SIG-M5 (cell line): ENCODE results near the gene SLAMF1.
"Not testable (repeated sequence)": the region's sequence is repeated elsewhere in the genome, so short reads cannot be mapped to it uniquely, and the experiment has no call there.

ENCODE experiments used
- DNase-seq: peaks from one replicate; lab custom pipeline; 2025; lab: John Stamatoyannopoulos, UW

Gene SLAMF1, protein sequence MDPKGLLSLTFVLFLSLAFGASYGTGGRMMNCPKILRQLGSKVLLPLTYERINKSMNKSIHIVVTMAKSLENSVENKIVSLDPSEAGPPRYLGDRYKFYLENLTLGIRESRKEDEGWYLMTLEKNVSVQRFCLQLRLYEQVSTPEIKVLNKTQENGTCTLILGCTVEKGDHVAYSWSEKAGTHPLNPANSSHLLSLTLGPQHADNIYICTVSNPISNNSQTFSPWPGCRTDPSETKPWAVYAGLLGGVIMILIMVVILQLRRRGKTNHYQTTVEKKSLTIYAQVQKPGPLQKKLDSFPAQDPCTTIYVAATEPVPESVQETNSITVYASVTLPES

DNA sequence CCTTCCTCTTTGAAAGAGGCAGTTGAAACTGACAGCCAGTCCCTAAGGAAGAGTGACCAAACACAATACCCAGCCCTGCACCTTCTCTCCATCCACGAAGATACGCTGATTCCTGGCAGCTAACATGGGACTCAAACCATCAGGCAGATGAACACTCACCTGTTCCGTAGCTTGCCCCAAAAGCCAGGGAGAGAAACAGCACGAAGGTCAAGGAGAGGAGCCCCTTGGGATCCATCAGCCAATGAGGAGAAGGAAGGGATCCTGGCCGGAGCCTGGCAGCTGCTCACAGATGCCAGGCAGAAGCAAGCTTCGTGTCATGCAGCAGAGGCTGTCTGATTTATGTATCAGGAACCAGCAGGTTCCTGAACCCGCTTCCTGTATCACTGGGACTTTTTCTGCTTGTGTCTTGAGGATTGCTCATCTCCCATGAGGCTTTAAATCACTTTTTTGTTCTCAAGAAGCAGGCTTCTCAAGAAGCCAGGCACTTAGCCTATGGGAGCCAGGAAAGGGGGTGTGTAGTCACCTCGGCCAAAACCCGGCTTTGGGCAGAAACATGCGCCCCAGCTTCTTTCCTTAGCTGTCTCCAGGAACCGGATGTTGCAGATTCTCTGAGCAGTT, at the start of gene SLAMF1:
TSS of gene SLAMF1 (minus strand) at position 334 of the 618 bp plus-strand sequence. CDS start at position 235, 99 bp downstream.
- no peak for DNase-seq

DNA sequence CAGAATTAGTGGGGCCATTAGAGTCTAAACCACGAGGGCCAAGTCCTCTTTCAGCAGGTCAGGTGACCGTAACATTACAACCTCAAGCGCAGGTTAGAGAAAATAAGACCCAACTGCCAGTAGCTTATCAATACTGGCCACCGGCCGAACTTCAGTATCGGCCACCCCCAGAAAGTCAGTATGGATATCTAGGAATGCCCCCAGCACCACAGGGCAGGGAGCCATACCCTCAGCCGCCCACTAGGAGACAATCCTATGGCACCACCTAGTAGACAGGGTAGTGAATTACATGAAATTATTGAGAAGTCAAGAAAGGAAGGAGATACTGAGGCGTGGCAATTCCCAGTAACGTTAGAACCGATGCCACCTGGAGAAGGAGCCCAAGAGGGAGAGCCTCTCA, 45.5 kb upstream of the SLAMF1 start:
- DNase-seq, result not testable (repeated sequence)

DNA sequence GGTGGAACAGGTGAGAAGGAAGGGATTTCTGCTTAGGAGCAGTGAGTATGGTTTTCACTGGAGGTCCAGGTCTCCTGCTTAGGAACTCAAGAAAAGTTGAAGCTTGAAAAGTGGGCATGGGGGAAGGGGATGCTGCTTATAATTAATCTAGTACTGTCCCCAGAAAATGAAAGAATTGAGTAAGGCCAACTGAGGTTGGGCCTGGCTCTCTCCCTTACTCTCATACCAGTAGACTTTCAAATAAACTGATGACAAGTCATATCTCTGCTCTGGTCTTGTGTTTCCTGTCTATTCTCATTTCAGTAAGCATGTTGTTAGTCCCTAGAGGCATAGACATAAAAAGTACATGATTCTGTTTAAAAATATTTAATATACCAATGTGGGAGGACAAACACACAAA, 38.4 kb upstream of the SLAMF1 start:
- no peak for DNase-seq

DNA sequence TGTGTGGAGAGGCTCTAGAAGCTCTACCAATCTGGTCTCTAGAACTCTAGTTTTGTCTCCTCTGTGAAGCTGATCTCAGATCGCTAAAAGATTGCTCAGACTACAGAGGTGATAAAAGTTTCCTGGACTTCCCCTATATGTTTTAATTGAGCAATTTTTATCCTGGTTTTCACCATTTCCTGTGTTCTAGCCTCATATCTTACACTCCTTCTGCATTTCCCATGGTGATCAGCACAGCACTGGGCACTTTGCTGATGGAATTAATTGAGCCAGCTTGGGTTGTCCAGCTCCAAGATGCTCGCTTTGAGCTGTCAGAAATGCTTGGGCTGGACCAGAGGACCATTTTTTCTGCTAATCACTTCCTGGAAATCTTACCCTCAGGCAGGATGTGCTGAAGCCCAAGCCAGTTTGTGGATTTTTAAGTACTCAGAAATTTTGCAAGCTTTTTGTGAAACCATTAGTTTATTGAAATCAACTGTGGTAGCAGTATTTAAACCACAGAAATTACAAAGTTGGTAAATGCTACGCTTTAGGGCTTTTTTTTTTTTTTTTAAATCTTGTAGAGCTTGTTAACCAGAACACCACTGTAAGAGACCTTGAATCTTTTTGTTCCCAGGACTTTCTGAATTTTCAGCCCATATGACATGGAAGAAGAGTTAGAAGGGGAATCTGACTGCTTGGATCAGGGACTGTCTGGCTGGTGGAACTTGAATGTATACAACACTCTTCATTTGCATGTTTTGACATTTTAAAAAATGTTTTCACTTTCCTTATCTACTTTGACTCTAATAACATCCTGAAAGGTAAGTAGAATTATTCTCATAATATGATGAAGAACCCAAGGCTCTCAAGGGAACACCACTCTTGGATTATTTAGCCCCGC, 36.4 kb upstream of the SLAMF1 start:
- DNase-seq, result no peak

DNA sequence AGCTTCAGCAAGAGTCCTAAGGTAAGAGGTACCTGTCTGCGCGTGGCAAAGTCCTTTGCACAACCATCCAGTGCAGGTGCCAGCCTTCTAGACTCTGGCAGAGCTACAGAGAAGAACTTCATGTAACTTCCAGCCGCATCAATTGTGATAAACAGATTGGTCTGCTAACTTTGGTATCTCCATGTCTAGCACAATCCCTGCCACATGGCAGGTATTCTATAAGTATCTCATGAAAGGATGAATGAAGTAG, 35.0 kb upstream of the SLAMF1 start:
- DNase-seq, result no peak

DNA sequence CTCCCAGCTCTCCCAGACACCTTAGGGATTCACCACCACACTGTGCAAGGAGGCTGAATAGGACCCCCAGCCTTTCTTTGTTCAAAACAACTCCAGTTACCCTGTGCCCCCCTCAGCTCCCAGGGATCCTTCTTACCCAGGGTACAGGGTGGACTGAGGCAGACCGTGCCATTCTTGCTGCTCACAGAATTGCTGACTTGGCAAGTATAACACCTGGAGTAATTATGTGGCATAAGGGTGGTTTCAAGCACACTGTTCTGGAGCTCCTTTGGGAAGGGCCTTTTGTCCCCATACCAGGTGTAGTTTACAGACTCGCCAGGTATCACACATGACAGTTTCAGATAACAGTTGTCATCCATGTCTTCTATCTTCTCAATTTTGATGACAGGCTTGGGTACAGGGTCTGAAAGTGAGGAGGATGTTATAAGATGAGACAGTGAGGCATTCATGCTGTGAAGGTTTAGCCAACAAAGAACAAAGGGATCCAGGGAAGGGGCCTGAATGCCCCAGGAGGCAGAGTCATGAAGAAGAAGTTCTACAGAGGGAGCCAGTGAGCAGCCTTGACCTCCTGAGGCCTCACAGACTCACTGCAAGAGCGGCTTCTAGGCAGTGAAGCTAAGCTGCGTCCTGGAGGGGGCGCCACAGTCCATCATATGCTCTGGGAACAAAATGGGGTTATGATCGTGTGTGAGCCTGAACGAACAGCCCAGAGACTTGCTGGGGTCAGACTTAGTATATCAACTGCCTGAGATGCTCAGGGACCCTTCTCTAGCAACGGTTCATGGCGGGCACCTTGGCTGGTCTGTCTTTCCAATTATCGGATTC, 34.4 kb upstream of the SLAMF1 start:
- no peak for DNase-seq

DNA sequence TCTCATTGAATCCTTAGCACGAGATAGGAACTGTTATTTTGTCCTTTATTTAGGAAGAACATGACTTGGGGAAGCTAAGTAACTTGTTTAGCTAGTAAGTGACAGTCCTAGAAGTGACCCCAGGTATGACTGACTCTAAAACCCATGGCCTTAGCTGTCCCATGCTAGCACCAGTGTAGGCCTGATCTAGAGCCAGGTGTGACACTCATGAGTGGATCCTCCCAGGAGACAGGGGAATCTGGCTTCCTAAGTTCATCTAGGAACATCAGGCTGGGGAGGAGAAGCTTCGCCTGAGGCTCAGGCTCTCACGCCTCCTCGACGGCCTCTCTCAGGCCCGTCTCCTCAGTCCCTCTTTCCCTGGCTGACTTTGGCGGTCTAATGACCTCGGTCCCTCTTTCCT, 33.6 kb upstream of the SLAMF1 start:
- DNase-seq, result no peak

DNA sequence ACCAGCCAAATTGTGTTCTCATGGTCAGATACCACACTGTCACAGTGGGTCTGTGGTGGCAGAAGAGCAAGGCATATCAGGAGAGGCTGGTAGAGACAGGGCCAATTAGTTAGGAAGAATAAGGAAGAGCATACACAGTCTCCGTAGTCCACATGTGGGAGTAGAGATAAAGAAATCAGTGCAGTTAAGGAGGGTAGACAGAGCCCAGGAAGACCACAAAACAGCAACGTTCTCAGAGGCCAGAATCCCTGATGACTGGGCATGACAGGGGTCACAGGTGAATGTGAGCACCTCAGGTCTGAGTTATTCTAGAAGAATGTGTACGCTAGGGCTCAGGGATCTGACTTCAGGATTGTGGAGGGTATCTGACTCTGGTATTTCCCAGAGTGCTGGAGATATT, 33.0 kb upstream of the SLAMF1 start:
- no peak for DNase-seq

DNA sequence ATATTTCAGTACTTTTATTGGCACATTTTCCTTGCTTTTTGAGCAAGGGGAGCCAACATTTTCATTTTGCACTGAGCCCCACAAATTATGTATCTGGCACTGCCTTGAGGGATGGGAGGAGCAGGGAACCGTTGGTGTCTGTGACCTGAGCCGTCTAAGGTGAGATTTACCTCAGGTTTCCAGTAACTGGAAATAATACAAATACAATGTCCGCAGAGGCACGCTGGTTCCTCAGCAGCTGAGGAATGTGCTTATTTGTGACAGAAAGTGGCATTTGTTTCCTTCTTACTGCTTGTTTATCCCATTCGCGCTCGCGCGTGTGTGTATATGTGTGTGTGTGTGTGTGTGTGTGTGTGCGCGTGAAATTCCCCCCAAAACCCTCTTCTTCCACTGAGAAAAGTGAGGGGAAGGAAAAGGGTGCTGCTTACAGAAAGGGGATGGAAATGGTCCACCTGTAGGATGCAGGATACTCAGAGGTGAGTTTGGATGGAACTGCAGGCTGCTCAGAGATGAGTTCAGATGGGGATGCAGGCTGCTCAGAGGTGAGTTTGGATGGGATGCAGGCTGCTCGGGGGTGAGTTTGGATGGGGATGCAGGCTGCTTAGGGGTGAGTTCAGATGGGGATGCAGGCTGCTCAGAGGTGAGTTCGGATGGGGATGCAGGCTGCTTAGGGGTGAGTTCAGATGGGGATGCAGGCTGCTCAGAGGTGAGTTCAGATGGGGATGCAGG, 30.2 kb upstream of the SLAMF1 start:
- DNase-seq, result no peak

DNA sequence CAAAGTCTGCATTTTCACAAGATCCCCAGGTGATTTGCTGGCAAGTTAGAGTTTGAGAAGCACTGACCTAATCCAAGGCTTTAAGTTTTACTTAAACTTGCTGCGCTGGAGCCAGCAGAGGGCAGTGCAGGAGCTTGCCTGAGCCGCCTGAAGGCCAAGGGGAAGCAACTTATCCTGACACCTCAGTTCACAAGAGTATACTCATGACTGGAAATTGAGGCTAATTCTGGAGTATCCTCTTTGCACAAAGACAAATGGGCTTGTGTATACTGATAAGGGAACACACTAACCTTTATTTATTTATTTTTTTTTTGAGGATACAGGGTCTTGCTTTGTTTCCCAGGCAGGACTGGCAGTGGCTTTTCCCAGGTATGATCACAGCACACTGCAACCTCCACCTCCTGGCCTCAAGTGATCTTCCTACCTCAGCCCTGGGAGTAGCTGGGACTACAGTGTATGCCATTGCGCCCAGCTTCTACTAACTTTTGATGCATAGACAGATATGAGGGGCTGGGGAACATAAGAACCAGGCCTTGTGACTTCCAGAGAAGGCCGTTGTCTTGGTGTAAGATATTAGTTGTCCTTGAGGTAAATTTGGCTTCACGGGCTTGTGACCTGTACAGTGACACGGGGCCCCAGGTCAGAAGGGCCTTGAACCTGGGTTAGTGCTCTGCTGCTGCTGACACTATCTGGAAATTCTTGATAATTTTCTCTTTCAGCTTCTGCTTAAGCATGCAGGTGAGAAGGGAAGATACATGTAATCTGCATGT, 29.0 kb upstream of the SLAMF1 start:
- no peak for DNase-seq

DNA sequence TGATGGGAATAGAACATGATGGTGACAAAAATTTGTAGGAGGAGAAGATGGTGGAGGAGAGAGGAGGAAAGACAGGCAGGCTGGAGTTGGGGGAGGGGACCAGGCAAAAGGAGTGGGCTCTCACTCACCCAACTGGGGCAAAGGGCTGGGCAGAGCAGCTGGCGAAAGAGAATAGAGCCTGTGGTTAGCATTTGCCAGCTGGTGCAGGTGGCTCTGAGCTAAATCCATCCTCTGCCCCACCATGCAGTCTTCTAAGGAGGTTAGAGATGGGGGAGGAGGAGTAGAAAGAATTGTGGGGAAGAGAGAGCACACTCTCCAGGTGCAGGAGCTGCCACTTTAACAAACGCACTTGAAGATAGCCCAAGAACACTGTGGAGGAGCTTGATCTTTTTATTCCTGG, 27.6 kb upstream of the SLAMF1 start:
- DNase-seq, result no peak

DNA sequence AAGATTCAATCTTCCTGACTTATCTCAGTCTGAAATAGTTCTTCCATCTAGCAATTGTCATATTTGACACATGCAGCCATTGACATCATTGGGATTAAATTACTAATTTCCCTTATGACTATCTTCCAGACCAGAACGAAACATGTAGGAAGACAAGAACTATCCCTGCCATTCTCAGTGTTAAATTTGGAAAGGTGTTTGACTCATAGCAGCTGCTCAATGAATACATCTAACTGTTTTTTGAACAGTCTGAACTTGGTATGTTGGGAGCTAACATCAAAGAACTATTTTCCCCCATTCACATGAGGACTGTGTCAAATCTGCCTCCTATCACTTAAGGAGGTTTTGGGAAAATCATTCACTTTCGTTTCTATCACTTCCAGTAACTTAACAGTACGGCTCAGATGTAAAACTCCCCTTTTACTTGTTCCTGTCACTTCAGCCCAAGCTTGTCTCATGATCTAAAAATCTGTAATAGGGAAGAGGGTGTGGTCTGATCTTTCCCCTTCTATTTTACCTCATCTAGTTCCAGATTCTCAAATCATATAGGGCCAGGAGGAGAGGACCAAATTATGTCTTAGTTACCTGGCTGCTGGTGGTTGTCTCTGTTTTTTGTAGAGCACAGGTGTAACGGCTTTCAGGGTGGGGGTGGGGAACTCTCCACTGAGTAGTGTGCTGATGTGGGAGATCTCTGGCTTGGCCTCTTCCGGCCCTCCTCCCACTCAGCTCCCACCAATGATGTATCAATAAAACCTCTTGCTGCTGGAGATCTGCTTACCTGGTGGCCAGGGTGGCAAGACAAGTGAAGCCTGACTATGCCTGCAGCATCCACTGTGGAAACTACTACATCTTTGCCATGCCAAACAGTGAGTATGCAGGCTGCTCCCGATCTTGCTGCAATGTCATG, 26.2 kb upstream of the SLAMF1 start:
- DNase-seq, result no peak

DNA sequence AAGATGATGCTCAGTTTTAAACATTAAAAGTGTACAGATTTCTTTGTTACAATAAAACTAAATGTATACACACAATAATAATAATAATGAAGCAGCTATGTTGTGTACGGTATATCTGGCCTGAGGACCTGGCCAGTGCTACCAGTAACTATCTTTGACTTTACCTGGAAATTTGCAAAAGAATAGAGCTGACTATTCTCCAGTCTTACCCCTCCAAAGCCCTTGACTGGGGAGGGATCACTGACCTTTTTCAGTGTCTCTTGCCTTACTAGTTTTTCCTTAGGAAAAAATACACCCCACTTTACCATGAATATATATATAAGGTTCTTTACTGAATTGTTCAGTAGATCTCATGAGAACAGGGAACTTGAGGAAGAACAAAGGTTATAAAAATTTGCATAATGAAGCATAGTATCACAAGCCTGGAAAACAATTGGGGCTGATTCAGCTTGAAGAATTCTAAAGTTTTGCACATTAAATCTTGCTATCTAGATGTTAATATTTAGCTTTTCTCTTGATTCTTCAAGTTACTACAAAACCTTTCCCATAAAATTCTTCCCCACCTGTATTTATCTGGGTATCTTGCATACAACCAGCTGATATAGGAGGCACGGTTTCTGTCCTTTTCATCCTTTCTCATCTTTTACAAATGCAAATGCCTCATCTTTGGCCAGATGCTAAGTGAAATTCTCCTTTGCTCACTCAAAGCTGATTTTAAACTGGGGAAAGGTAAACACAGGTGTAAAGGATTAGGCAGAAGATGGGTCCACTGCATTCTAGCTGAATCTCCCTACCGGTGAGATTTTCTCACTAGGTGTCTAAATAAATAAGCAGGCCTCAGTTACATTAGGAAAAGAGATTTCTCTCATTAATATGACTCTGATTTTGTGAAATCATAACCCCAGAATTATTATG, 25.0 kb upstream of the SLAMF1 start:
- DNase-seq, result no peak

DNA sequence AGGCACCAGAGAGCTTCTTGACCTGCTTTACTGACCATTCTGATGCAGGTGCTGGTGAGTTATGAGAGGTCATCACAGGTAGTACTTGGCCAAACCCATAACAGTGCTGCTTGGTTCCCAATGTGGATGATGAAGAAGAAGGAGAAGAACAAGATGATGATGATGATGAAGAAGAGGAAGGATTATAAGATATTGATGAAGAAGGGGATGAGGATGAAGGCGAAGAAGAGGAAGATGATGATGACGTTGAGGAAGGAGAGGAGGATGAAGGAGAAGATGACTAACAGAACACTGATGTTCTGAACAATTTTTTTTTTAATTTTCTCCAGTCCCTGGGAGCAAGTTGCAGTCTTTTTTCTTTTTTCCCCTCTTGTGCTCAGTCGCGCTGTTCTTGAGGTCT, 23.9 kb upstream of the SLAMF1 start:
- no peak for DNase-seq

DNA sequence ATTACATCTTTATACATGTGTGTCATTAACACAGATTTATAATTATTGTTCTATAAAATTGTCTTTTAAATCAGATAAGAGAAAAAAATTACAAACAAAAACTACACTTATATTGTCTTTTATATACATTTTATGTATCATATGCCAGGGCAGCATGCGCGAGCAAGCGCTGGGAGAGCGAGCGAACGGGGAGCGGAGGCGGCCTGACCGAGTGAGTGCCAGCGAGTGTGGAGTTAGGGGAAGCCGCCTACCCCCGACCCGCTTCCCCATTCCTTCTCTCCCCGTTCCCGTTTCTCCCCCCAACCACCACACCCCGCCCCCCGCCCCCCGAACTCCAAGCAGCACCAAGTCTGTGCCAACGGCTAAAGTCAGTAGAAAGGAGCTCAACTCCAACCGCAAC, 23.0 kb upstream of the SLAMF1 start:
- DNase-seq, result no peak

DNA sequence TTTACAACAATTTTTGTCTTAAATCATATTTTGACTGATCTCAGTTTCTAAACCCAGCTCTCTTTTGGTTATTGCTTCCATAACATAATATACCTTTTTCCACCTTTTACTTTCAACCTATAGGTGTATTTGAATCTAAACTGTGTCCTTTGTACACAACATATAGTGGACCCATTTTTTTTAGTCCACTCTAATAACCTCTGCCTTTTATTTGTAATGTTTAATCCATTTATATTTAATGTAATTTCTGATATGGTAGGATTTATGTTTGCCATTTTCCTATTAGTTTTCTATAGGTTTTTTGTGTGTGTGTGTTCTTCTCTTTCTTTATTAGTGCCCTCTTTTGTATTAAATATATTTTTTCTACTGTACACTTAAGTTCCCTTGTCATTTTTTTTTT, 22.4 kb upstream of the SLAMF1 start:
- no peak for DNase-seq

DNA sequence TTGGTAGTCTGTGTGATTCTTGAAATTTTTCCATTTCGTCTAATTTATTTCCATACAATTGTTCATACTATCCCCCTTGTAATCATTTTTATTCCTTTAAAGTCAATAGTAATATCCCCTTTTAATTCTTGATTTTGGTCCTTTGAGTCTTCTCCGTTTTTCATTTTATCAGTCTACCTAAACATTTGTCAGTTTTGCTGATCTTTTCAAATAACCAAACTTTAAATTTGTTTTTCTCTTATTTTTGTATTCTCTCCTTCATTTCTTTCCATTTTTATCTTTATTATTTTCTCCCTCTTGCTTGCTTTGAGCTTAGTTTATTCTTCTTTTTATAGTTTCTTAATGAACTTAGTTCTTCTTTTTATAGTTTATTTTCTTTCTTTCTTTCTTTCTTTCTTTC, 21.1 kb upstream of the SLAMF1 start:
- DNase-seq, result no peak

DNA sequence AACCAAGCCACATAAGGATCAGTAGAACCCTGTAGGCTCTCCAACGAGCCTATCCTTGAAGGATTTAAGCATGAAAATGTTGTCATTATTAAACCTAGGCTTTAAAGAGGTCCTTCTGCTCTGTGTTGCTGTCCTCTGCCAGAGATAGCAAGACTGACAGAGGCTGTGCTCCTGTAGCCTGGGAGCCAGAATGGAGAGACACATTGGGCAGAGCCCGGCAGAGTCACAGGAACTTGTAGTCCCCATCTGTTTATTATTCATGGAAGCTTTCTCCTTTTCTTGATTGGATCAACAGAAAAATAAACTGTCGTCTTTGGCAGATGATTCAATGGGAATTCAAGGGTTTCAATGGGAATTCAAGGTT, 19.2 kb upstream of the SLAMF1 start:
- DNase-seq, result no peak
